Stimulated activated naive CD8-positive, alpha-beta T cell treated with anti-CD3 and anti-CD28 coated beads, Interleukin-15, Interleukin-2, amounts not matched to agents 100 U/mL and 50 U/mL, for 24 hours (primary cell): ENCODE data around the gene CMC1.
A peak's percentile ranks its signal among the peaks of the same experiment; 100 is the strongest.
"Not testable (repeated sequence)": the region's sequence is repeated elsewhere in the genome, so short reads cannot be mapped to it uniquely, and the experiment has no call there.

Source experiments
- ATAC-seq: fragments of 150-1000 bp; cut with Tn5 transposase; one replicate; pipeline ENCODE4 v1.10.0; 2021
- DNase-seq: peaks from one replicate; pipeline ENCODE4 v3.0.0; 2021

The CMC1 gene

GRCh38 chr3:28241221-28242160, at the start of gene CMC1:
Gene CMC1, plus strand, starts transcription at chr3:28241619. Its CDS starts 175 bp downstream, at chr3:28241794.
- ATAC-seq: peak; percentile 95
- peak; percentile 97 for DNase-seq

GRCh38 chr3:28198161-28198560, 43.3 kb upstream of the CMC1 start:
- ATAC-seq (no peak), DNase-seq (no peak)

GRCh38 chr3:28198974-28199373, 42.4 kb upstream of the CMC1 start:
- no peak for ATAC-seq
- DNase-seq: no peak

GRCh38 chr3:28199643-28200042, 41.8 kb upstream of the CMC1 start:
- DNase-seq, ATAC-seq: not testable (repeated sequence)

DNA sequence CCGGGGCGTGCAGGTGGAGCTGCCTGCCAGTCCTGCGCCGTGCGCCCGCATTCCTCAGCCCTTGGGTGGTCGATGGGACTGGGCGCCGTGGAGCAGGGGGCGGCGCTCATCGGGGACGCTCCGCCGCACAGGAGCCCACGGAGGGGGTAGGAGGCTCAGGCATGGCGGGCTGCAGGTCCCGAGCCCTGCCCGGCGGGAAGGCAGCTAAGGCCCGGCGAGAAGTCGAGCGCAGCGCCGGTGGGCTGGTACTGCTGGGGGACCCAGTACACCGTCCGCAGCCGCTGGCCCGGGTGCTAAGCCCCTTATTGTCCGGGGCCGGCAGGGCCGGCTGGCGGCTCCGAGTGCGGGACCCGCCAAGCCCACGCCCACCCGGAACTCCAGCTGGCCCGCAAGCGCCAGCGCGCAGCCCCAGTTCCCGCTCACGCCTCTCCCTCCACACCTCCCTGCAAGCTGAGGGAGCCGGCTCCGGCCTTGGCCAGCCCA, 41.0 kb upstream of the CMC1 start:
- DNase-seq, ATAC-seq: not testable (repeated sequence)

- DNase-seq (no peak), ATAC-seq (no peak)
Measured at GRCh38 chr3:28206479-28206878, 34.9 kb upstream of the CMC1 start.

- no peak for ATAC-seq
- DNase-seq: no peak
Measured at GRCh38 chr3:28207000-28207733, 34.3 kb upstream of the CMC1 start.

DNA sequence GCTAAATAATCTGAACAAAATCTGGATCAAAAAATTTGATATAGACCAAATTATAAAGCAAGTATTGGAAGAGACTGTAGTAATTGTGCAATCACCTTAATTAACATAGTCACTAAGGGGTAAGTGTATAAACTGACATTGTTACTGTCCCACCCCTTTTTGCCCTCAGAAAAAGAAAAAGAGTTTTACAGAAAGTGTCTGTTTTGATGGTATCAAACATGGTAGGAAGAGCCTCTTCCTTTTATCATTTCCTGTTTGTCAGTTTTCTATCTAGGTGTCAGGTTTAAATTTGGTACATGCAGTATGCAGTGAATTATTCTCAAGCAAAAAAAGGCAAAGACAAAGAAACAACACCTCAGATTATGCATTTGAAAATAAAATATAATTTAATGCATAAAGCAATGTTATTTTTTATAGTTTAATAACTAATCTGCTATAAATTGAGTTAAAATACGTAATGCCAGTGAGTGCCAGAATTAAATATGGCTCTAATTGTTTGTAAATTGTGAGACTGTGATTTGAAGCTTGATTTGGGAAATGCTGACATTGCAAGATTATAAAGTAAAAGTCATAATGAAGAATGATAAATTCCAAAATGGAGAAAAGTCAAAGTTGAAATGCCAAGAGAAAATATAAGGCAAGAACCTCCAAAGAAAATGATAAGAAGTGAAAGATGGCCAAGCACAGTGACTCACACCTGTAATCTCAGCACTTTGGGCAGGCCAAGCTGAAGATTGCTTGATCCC, 30.3 kb upstream of the CMC1 start:
- DNase-seq (no peak), ATAC-seq (no peak)

DNA sequence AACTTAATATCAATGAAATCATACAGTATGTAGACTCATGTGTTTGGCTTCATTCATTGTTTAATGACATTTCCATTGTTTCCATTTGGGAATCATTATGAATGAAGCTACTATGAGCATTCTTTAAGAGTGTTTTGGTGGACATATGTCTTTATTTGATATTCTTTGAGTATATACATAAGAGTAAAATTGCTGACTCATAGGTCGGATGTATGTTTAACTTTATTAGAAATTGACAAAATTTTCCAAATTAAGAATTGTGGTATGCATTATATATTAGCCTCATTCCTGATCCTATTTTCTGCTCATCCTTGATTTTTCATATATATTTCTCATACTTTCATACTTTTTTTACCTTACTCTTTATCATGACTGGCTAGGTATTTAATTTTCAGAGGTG, 28.7 kb upstream of the CMC1 start:
- ATAC-seq (no peak), DNase-seq (no peak)

GRCh38 chr3:28215407-28215806, 26.0 kb upstream of the CMC1 start:
- ATAC-seq (no peak), DNase-seq (no peak)

GRCh38 chr3:28218071-28218916, 23.1 kb upstream of the CMC1 start:
- DNase-seq: no peak
- ATAC-seq: peak; percentile 49

GRCh38 chr3:28218917-28219198, 22.6 kb upstream of the CMC1 start:
- DNase-seq (no peak), ATAC-seq (no peak)

- ATAC-seq: no peak
- DNase-seq: no peak
Measured at GRCh38 chr3:28224430-28224829, 17.0 kb upstream of the CMC1 start.

DNA sequence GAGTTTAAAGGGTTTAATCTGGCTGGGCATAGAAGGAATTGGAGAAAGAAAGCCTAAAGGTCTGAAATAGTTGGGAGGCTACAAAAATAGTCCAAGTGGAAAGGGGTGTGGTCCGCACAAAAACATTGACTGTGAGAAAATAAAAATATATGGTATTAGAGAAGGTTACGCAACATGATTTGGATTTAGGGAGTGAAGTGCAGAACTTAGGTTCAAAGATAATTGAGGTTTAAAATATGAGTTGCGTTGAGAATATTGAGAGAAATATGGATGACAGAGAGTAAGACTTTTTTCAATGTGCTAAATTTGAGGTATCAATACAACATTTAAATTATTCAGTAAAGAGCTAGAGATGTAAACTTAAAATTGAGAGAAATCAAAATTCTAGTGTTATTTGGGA, 15.4 kb upstream of the CMC1 start:
- no peak for ATAC-seq
- DNase-seq: no peak

- DNase-seq: no peak
- ATAC-seq: no peak
Measured at GRCh38 chr3:28228623-28229022, 12.8 kb upstream of the CMC1 start.

GRCh38 chr3:28232659-28233058, 8.8 kb upstream of the CMC1 start:
- DNase-seq (no peak), ATAC-seq (no peak)

- ATAC-seq (no peak), DNase-seq (no peak)
Measured at GRCh38 chr3:28234454-28234853, 7.0 kb upstream of the CMC1 start.

- no peak for ATAC-seq
- DNase-seq: no peak
Measured at GRCh38 chr3:28239108-28239507, 2.3 kb upstream of the CMC1 start.

DNA sequence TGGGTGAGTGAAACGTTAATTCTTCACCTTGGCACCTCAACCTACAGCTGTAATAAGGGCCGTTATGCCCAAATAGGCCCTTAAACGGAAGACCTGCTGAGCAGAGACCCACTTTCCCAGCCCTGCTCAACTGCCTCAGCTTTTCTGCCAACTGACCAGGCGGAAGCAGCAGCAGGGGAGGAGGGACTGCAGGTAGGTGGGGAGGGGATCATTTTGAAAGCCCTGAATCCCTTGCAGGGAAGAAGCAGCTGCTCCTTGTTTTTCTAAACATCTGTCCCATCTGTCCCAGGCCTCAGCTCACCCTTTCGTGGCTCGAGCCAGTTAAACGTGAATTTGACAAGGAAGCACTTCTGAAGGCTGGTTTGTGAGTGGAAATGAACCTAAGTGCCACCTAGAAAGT, 978 bp upstream of the CMC1 start:
- DNase-seq: no peak

DNA sequence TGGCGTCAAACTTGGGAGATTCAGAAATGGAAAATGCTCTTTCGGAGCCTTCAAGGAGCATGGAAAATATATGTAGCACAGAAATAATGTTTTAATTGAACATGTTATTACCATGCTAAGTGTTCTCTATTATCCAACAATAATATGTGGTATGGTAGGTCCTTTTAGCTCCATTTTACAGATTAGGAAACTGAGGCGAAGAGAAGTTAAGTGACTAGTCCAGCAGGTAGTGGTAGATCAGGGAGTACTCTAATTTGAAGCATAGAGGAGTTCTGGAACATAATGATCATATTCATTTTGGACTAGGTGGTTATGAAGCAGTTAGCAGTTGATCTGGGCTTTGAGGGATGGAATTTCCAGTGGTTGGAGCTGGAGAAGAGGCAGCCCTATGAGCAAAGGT, 1.1 kb downstream of the CMC1 start:
- ATAC-seq (no peak), DNase-seq (no peak)

More for the DNA sequence above, 978 bp upstream of the CMC1 start:
- no peak for ATAC-seq

- DNase-seq (no peak), ATAC-seq (no peak)
Measured at GRCh38 chr3:28243424-28244106, 2.1 kb downstream of the CMC1 start.
